NCI-H774 (cell line): ENCODE data around the gene FKBP8.
A peak's percentile ranks its signal among the peaks of the same experiment; 100 is the strongest.

Experiments used
- DNase-seq: peaks from one replicate; lab custom pipeline; 2025; lab: John Stamatoyannopoulos, UW

FKBP8 gene

GRCh38 chr19:18502246-18502637, 41.1 kb downstream of the FKBP8 start:
- DNase-seq: no peak

GRCh38 chr19:18501832-18502231, 41.5 kb downstream of the FKBP8 start:
- DNase-seq: no peak

GRCh38 chr19:18501351-18501750, 42.0 kb downstream of the FKBP8 start:
- no peak for DNase-seq

- DNase-seq: no peak
Measured at GRCh38 chr19:18500799-18501198, 42.6 kb downstream of the FKBP8 start.

GRCh38 chr19:18500376-18500775, 43.0 kb downstream of the FKBP8 start:
- DNase-seq: no peak

- no peak for DNase-seq
Measured at GRCh38 chr19:18499055-18499775, 44.2 kb downstream of the FKBP8 start.

GRCh38 chr19:18496980-18497256, 46.5 kb downstream of the FKBP8 start:
- DNase-seq: peak; percentile 80

GRCh38 chr19:18496167-18496979, 47.0 kb downstream of the FKBP8 start:
- DNase-seq: peak; percentile 62

- no peak for DNase-seq
Measured at GRCh38 chr19:18495204-18495911, 48.0 kb downstream of the FKBP8 start.

- no peak for DNase-seq
Measured at GRCh38 chr19:18494267-18494607, 49.1 kb downstream of the FKBP8 start.

- DNase-seq: no peak
Measured at GRCh38 chr19:18493440-18494266, 49.7 kb downstream of the FKBP8 start.

- no peak for DNase-seq
Measured at GRCh38 chr19:18491995-18492953, 51.1 kb downstream of the FKBP8 start.

GRCh38 chr19:18490728-18491127, 52.6 kb downstream of the FKBP8 start:
- DNase-seq: no peak

- peak; percentile 65 for DNase-seq
Measured at GRCh38 chr19:18489627-18490184, 53.7 kb downstream of the FKBP8 start.

GRCh38 chr19:18488838-18489626, 54.3 kb downstream of the FKBP8 start:
- peak; percentile 45 for DNase-seq

- no peak for DNase-seq
Measured at GRCh38 chr19:18488403-18488723, 55.0 kb downstream of the FKBP8 start.

- DNase-seq: no peak
Measured at GRCh38 chr19:18487576-18488402, 55.6 kb downstream of the FKBP8 start.

- DNase-seq: no peak
Measured at GRCh38 chr19:18486746-18487145, 56.6 kb downstream of the FKBP8 start.

- DNase-seq: no peak
Measured at GRCh38 chr19:18484992-18485391, 58.4 kb downstream of the FKBP8 start.
